DOHH2 (cell line): Measurements from ENCODE around the gene LAMC1.

Experiments used
- H3F3A ChIP-seq: fragments of 200-600 bp; sonication (generic), shearing (Covaris generic); 2 replicates; pipeline ENCODE4 v1.6.0; 2016; ENCODE audit warnings: antibody characterized with exemption, mild to moderate bottlenecking; ENCODE audit not compliant: control insufficient read depth, insufficient read depth
- H3K27ac ChIP-seq: fragments of 200-600 bp; sonication (generic); 2 replicates; pipeline ENCODE4 v1.5.1; 2014; ENCODE audit warnings: low read depth, mild to moderate bottlenecking, low read length, moderate library complexity
- H3K27me3 ChIP-seq: fragments of 200-600 bp; sonication (generic); 2 replicates; pipeline ENCODE4 v1.6.1; 2014; ENCODE audit warnings: mild to moderate bottlenecking, low read length, mixed read lengths; ENCODE audit not compliant: control insufficient read depth
- H3K36me3 ChIP-seq: fragments of 200-600 bp; sonication (generic); 2 replicates; pipeline ENCODE4 v1.6.1; 2014; ENCODE audit warnings: mild to moderate bottlenecking, low read length, moderate library complexity, mixed read lengths; ENCODE audit not compliant: control insufficient read depth
- H3K4me1 ChIP-seq: fragments of 200-600 bp; sonication (generic); 2 replicates; pipeline ENCODE4 v1.6.1; 2014; ENCODE audit warnings: mild to moderate bottlenecking, low read length, mixed read lengths; ENCODE audit not compliant: control insufficient read depth
- H3K4me2 ChIP-seq: fragments of 200-600 bp; sonication (generic); 2 replicates; pipeline ENCODE4 v1.6.0; 2014; ENCODE audit warnings: mild to moderate bottlenecking, low read length, moderate library complexity
- H3K4me3 ChIP-seq: fragments of 200-600 bp; sonication (generic); 2 replicates; pipeline ENCODE4 v1.5.1; 2014; ENCODE audit warnings: mild to moderate bottlenecking, low read length, mixed read lengths
- H3K79me2 ChIP-seq: fragments of 200-600 bp; sonication (generic); 2 replicates; pipeline ENCODE4 v1.6.1; 2014; ENCODE audit warnings: mild to moderate bottlenecking, low read length, mixed read lengths; ENCODE audit not compliant: control insufficient read depth
- H3K9me2 ChIP-seq: fragments of 200-600 bp; sonication (generic); replicated peaks from 2 replicates; pipeline ENCODE4 v1.6.1; 2014; ENCODE audit warnings: mild to moderate bottlenecking, low read length, mixed read lengths; ENCODE audit not compliant: control insufficient read depth
- H3K9me3 ChIP-seq: fragments of 200-600 bp; sonication (generic); 2 replicates; pipeline ENCODE4 v1.6.1; 2014; ENCODE audit warnings: antibody characterized with exemption, low read length, mixed read lengths; ENCODE audit not compliant: control insufficient read depth, insufficient read depth
- H4K20me1 ChIP-seq: fragments of 200-600 bp; sonication (generic); 2 replicates; pipeline ENCODE4 v1.6.0; 2014; ENCODE audit warnings: low read depth, mild to moderate bottlenecking, antibody characterized with exemption, low read length, moderate library complexity; ENCODE audit not compliant: control insufficient read depth, insufficient read depth
- EZH2phosphoT487 ChIP-seq: fragments of 200-600 bp; sonication (generic); IDR thresholded peaks from 2 replicates; pipeline ENCODE4 v1.6.1; 2017; ENCODE audit warnings: borderline replicate concordance, mild to moderate bottlenecking, antibody characterized with exemption, low read length, moderate library complexity, mixed read lengths
- TF ChIP-seq, protein P1 (sequence below): fragments of 200-600 bp; sonication (generic); IDR thresholded peaks from one replicate; pipeline ENCODE4 v1.5.1; 2014; ENCODE audit warnings: antibody characterized with exemption, mild to moderate bottlenecking, low read depth, low read length; ENCODE audit not compliant: poor library complexity, severe bottlenecking

Gene LAMC1

GRCh38 chr1:183044893-183045649 lies 21.9 kb downstream of the LAMC1 start:
- H3K4me1 ChIP-seq, result peaks cover 71% of the 10 kb centered on the region
- TF ChIP-seq, protein P1, sequence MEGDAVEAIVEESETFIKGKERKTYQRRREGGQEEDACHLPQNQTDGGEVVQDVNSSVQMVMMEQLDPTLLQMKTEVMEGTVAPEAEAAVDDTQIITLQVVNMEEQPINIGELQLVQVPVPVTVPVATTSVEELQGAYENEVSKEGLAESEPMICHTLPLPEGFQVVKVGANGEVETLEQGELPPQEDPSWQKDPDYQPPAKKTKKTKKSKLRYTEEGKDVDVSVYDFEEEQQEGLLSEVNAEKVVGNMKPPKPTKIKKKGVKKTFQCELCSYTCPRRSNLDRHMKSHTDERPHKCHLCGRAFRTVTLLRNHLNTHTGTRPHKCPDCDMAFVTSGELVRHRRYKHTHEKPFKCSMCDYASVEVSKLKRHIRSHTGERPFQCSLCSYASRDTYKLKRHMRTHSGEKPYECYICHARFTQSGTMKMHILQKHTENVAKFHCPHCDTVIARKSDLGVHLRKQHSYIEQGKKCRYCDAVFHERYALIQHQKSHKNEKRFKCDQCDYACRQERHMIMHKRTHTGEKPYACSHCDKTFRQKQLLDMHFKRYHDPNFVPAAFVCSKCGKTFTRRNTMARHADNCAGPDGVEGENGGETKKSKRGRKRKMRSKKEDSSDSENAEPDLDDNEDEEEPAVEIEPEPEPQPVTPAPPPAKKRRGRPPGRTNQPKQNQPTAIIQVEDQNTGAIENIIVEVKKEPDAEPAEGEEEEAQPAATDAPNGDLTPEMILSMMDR, result no peak
- no peak for TF ChIP-seq EZH2phosphoT487
- H3K27ac ChIP-seq, result no peak overlapping the region
- H3K36me3 ChIP-seq, result peaks cover 5% of the 10 kb centered on the region; the same call in 1 of the 2 replicates
- peak overlapping the region; percentile 49 for H3K4me2 ChIP-seq
- peaks cover 9% of the 10 kb centered on the region for H3F3A ChIP-seq
- H4K20me1 ChIP-seq, result no peaks in the 10 kb centered on the region
- H3K27me3 ChIP-seq, result no peaks in the 10 kb centered on the region
- H3K9me2 ChIP-seq, result no peaks in the 10 kb centered on the region
- peak overlapping the region; percentile 39 for H3K4me3 ChIP-seq
- H3K79me2 ChIP-seq, result peaks cover 50% of the 10 kb centered on the region
- no peaks in the 10 kb centered on the region for H3K9me3 ChIP-seq

GRCh38 chr1:183048087-183049085 lies 25.2 kb downstream of the LAMC1 start:
- Histone ChIP-seq H3F3A (peaks cover 9% of the 10 kb centered on the region), H3K4me1 (peaks cover 65% of the 10 kb centered on the region), H3K9me3 (no peaks in the 10 kb centered on the region), H3K27ac (peak overlapping the region; percentile 88), H3K36me3 (peaks cover 5% of the 10 kb centered on the region; the same call in 1 of the 2 replicates), H3K79me2 (peaks cover 50% of the 10 kb centered on the region), H3K4me3 (peak overlapping the region; percentile 59), H3K4me2 (peak overlapping the region; percentile 87), H4K20me1 (no peaks in the 10 kb centered on the region), H3K9me2 (no peaks in the 10 kb centered on the region), H3K27me3 (no peaks in the 10 kb centered on the region)
- TF ChIP-seq, protein P1, result no peak
- TF ChIP-seq EZH2phosphoT487, result no peak

GRCh38 chr1:183051546-183051945 lies 28.3 kb downstream of the LAMC1 start:
- no peak overlapping the region for H3K4me3 ChIP-seq
- H3K4me2 ChIP-seq, result no peak overlapping the region
- H3K27me3 ChIP-seq, result no peaks in the 10 kb centered on the region
- no peak overlapping the region for H3K27ac ChIP-seq
- no peaks in the 10 kb centered on the region for H3K9me2 ChIP-seq
- H3F3A ChIP-seq, result peaks cover 9% of the 10 kb centered on the region
- peaks cover 5% of the 10 kb centered on the region; the same call in 1 of the 2 replicates for H3K36me3 ChIP-seq
- peaks cover 37% of the 10 kb centered on the region for H3K4me1 ChIP-seq
- no peaks in the 10 kb centered on the region for H4K20me1 ChIP-seq
- TF ChIP-seq, protein P1, result no peak
- no peak for TF ChIP-seq EZH2phosphoT487
- no peaks in the 10 kb centered on the region for H3K9me3 ChIP-seq
- H3K79me2 ChIP-seq, result peaks cover 33% of the 10 kb centered on the region
